Activated gamma-delta T cell treated with anti-CD3 and anti-CD28 coated beads, Interleukin-2, amount 50 U/mL, for 16 hours (primary cell): ENCODE measurements around the gene CALML6.
A peak's percentile ranks its signal among the peaks of the same experiment; 100 is the strongest.
"Not testable (repeated sequence)": the region's sequence is repeated elsewhere in the genome, so short reads cannot be mapped to it uniquely, and the experiment has no call there.

Experiments used
- DNase-seq: peaks from one replicate; pipeline ENCODE4 v3.0.0-alpha.2; 2020; ENCODE audit warnings: low read depth

Gene CALML6

GRCh38 chr1:1914971-1915692 is at the start of gene CALML6:
TSS of gene CALML6 (plus strand) at chr1:1915260. CDS start at chr1:1915281, 21 bp downstream.
- DNase-seq, result no peak

DNA sequence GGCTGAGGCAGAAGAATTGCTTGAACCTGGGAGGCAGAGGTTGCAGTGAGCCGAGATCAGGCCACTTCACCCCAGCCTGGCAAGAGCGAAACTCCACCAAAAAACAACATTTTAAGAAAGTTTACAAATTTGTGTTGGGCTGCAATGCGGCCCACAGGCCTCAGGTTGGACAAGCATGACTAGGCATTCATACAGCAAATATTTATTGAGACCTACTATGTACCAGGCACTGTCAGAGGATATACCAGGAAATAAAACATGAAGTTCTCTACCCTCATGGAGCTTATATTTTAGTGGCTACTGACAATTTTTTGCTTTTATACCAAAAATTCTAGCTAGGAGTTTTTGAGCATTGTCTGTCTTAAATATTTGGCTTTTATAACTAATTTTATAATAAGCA is 47.9 kb upstream of the CALML6 start:
- DNase-seq, result no peak

DNA sequence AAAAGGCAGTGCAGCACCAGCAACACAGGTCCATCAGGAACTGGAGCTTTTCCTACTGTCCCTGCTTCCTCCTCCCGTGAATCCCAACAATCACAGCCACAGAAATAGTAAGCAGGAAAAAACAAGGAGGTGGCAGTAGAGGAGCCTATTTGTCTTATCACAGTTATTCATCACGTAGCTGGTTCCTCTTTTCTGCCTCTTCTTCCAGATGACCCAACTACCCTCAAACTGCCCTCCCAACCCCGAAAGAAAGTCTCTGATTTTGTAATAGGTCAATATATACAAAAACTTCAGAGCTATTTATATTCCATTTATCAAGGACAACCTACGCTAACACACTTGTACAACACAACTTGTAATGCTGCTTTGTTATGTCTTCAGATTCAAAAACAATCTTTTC is 45.6 kb upstream of the CALML6 start:
- no peak for DNase-seq

- DNase-seq, result no peak
These were observed 42.6 kb upstream of the CALML6 start for GRCh38 chr1:1872329-1872994.

- no peak for DNase-seq
These were observed 41.9 kb upstream of the CALML6 start for GRCh38 chr1:1873186-1873585.

DNA sequence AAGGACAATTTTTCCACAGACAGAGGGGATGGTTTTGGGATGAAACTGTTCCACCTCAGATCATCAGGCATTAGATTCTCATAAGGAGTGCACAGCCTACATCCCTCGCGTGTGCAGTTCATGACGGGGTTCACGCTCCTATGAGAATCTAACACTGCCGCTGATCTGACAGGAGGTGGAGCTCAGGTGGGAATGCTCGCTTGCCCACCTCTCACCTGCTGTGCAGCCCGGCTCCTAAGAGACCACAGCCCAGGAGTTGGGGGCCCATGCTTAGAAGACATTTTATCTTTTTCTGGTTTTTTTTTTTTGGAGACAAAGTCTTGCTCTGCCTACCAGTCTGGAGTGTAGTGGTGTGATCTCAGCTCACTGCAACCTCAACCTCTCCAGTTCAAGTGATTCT is 40.2 kb upstream of the CALML6 start:
- DNase-seq, result no peak

- DNase-seq, result no peak
These were observed 39.1 kb upstream of the CALML6 start for GRCh38 chr1:1875932-1876331.

- no peak for DNase-seq
These were observed 38.6 kb upstream of the CALML6 start for GRCh38 chr1:1876335-1876930.

- DNase-seq, result no peak
These were observed 37.1 kb upstream of the CALML6 start for GRCh38 chr1:1877865-1878436.

DNA sequence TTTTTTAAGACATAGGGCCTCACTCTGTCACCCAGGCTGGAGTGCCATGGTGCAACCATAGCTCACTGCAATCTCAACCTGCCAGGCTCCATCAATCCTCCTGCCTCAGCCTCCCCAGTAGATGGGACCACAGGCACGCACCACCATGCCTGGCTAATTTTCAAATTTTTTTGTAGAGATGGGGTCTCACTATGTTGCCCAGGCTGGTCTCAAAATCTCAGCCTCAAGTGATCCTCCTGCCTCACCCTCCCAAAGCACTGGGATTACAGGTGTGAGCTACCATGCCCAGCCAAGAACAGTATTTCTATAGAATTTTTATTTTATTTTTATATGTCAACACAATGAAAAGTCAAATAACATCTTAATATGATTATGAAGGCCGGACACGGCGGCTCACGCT is 35.1 kb upstream of the CALML6 start:
- DNase-seq, result no peak

DNA sequence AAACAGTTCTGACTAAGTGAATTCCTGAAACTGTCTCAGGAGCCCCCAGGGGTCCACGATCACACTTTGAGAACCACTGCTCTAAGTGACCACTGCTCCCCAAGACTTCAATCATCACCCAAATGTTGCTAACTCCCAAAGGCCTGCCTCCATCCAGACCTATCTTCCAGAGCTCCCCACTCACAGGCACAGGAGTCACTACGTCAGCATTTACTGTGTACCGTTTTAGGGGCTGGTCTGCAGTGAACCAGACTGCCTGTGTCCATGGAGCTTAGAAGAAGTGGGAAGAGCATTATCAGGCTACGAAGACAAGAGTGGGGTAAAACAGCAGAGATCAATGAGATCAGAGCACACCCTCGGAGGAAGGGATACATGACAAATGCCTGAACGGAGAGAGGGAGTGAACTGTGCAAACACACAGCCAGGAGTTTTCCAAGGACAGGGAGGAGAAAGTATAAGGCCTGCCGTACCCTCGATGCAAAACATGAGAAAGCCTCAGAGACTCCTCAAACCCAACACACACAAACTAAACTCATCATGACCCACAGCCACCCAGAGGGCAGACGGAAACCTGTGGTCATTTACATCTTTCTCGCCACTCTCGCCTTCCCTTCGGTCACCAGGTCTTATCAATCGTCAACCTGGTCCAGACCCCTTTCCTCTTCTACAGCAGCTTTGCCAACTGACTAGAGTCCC is 34.3 kb upstream of the CALML6 start:
- no peak for DNase-seq

GRCh38 chr1:1881727-1882126 is 33.3 kb upstream of the CALML6 start:
- no peak for DNase-seq

GRCh38 chr1:1883092-1883873 is 31.8 kb upstream of the CALML6 start:
- no peak for DNase-seq

- not testable (repeated sequence) for DNase-seq
These were observed 31.2 kb upstream of the CALML6 start for GRCh38 chr1:1883890-1884289.

DNA sequence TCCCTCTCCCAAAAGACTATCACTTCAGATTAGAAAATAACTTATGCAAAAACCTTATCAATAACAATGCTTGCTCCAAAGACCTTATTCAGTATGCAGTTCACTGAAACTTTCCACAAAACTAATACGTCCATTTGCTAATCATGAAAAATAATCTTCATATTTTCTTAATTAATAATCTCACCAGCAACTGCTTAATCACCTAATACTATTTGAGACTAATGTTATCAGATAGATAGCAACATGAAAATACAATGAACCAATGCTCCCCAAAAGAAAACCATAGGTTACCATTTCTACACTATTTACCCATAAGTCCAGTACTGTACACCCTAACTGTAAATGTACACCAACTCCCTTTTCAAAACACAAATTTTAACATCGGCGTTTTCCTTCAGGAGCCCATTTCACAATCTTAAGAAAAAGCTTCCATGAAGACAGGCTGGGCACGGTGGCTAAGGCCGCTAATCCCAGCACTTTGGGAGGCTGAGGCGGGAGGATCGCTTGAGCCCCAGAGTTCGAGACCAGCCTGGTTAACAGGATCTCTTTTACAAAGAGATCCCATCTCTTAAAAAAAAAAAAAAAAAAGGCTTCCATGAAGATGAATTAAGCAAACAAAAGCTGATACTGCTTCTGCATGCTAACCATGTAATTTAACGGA is 25.8 kb upstream of the CALML6 start:
- no peak for DNase-seq

DNA sequence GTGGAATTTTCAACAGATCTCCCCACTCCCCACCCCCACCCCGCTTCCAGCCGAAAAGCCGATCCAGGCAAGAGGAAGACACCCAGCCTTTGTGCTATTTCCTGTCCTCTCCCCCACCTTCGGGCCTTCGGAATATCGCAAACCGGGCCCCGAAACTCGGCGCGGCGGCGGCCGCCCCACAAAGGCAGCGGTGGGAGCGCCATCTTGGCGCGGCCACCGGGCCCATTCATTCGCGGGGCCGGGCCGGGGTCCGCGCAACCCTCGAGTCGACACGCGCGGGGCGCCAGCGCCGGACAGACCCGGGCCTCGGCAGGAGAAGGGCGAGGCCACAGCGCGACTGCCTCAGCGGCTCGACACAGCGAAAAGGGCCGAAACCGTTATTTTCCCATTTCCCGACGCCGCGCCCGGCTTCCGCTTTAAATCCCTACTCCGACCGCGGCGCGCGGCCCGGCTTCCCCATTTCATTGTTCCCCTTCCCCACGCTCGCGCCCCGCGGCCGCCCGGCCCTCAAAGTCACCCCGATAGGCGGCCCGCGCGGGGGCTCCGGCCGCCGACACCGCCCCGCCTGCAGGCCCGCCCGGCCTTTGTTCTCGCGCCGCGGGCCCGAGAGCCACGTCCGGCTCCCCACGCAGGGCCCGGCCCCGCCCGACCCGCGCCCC is 25.1 kb upstream of the CALML6 start:
- peak; percentile 14 for DNase-seq

GRCh38 chr1:1890506-1891348 is 24.3 kb upstream of the CALML6 start, which contains the start of gene GNB1:
TSS of gene GNB1 (minus strand) at chr1:1891087. CDS start at chr1:1825453, 65,634 bp downstream.
- DNase-seq, result peak; percentile 78

- peak; percentile 64 for DNase-seq
These were observed 23.5 kb upstream of the CALML6 start for GRCh38 chr1:1891349-1892078.
